Raji (cell line): ENCODE results near the gene SESN3.

ENCODE experiments used
- POLR2A ChIP-seq: IDR thresholded peaks from 2 replicates; pipeline ENCODE4 v1.6.1; 2011; ENCODE audit warnings: low read depth, low read length, control low read depth; ENCODE audit not compliant: insufficient read depth

The SESN3 gene

GRCh38 chr11:95239871-95240649 lies 9.1 kb upstream of the SESN3 start:
- no peak for TF ChIP-seq POLR2A

GRCh38 chr11:95232666-95233065 lies 1.7 kb upstream of the SESN3 start:
- no peak for TF ChIP-seq POLR2A

GRCh38 chr11:95231881-95232605 lies 1.0 kb upstream of the SESN3 start:
- TF ChIP-seq POLR2A: no peak

GRCh38 chr11:95230810-95231126 lies 234 bp downstream of the SESN3 start:
- TF ChIP-seq POLR2A: no peak

GRCh38 chr11:95229993-95230809 lies 801 bp downstream of the SESN3 start:
- 0 out of 2 replicates have a peak, but pooled peaks have one; percentile 13 for TF ChIP-seq POLR2A

- TF ChIP-seq POLR2A: no peak
These were observed 1.6 kb downstream of the SESN3 start for GRCh38 chr11:95229199-95229992.

- TF ChIP-seq POLR2A: no peak
These were observed 2.8 kb downstream of the SESN3 start for GRCh38 chr11:95228081-95228749.

- TF ChIP-seq POLR2A: no peak
These were observed 8.2 kb downstream of the SESN3 start for GRCh38 chr11:95222817-95223216.

- TF ChIP-seq POLR2A: no peak
These were observed 11.4 kb downstream of the SESN3 start for GRCh38 chr11:95219599-95219998.

- TF ChIP-seq POLR2A: no peak
These were observed 12.9 kb downstream of the SESN3 start for GRCh38 chr11:95218149-95218548.

GRCh38 chr11:95212609-95213008 lies 18.4 kb downstream of the SESN3 start:
- TF ChIP-seq POLR2A: no peak

- no peak for TF ChIP-seq POLR2A
These were observed 30.1 kb downstream of the SESN3 start for GRCh38 chr11:95200781-95201457.

- no peak for TF ChIP-seq POLR2A
These were observed 35.2 kb downstream of the SESN3 start for GRCh38 chr11:95195831-95196230.

GRCh38 chr11:95193541-95193940 lies 37.5 kb downstream of the SESN3 start:
- TF ChIP-seq POLR2A: no peak
